22Rv1 (cell line): Measurements from ENCODE around the gene ISG20L2.

Experiments
- H3K27ac ChIP-seq: fragments of 450-650 bp; 2 replicates; pipeline ENCODE4 v1.5.1; 2017
- ZFX ChIP-seq: fragments of 450-650 bp; IDR thresholded peaks from 2 replicates; pipeline ENCODE4 v1.6.1; 2017; ENCODE audit warnings: antibody characterized with exemption, borderline replicate concordance
- TF ChIP-seq, protein P1 (sequence below): fragments of 450-650 bp; IDR thresholded peaks from 2 replicates; pipeline ENCODE4 v1.5.1; 2017; ENCODE audit warnings: mild to moderate bottlenecking

The ISG20L2 gene

DNA sequence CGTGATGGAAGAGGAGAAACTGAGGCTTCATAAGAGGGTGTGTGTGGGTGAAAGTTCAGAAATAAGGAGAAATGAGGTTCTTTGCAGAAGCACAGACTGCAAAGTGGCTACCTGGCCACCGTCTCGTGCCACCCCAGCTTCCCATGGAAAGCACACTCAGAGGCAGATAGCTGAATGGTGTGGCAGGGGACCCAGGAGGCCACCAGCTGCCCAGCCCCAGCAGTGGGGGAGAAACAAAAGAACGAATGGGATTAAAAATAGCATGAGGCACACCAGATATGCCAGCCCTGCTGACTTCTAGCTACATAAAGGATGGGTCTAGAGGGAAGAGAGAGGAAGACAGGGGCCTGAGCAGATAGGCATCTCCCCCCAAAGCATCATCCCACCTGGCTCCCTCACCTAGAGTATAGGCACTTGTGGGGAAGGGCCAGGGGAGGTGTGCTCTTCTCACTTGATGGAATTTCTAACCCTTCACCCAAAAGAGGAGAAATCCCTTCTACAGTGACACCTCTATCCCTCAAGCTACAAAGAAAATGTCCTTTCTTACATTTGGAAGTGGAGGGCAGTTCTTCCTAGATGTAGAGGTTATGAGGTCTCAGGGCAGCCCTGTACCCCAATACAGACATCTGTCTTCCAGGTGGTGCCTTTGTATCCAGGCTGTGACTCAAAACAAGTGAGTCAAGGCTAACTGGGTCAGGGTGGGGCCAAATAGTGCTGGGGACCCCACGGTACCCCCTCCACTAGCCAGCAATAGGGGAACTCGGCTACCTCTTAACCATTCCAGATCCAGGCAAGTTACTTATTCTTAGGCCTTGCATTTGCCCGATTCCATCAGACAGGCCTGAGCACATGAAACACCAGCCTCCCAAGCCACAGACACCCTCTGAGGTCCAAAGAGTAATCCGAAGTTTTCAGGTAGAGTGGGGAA, 19.4 kb upstream of the ISG20L2 start:
- peak overlapping the region; percentile 97 for H3K27ac ChIP-seq
- TF ChIP-seq, protein P1, sequence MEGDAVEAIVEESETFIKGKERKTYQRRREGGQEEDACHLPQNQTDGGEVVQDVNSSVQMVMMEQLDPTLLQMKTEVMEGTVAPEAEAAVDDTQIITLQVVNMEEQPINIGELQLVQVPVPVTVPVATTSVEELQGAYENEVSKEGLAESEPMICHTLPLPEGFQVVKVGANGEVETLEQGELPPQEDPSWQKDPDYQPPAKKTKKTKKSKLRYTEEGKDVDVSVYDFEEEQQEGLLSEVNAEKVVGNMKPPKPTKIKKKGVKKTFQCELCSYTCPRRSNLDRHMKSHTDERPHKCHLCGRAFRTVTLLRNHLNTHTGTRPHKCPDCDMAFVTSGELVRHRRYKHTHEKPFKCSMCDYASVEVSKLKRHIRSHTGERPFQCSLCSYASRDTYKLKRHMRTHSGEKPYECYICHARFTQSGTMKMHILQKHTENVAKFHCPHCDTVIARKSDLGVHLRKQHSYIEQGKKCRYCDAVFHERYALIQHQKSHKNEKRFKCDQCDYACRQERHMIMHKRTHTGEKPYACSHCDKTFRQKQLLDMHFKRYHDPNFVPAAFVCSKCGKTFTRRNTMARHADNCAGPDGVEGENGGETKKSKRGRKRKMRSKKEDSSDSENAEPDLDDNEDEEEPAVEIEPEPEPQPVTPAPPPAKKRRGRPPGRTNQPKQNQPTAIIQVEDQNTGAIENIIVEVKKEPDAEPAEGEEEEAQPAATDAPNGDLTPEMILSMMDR, result no peak
- TF ChIP-seq ZFX, result no peak

DNA sequence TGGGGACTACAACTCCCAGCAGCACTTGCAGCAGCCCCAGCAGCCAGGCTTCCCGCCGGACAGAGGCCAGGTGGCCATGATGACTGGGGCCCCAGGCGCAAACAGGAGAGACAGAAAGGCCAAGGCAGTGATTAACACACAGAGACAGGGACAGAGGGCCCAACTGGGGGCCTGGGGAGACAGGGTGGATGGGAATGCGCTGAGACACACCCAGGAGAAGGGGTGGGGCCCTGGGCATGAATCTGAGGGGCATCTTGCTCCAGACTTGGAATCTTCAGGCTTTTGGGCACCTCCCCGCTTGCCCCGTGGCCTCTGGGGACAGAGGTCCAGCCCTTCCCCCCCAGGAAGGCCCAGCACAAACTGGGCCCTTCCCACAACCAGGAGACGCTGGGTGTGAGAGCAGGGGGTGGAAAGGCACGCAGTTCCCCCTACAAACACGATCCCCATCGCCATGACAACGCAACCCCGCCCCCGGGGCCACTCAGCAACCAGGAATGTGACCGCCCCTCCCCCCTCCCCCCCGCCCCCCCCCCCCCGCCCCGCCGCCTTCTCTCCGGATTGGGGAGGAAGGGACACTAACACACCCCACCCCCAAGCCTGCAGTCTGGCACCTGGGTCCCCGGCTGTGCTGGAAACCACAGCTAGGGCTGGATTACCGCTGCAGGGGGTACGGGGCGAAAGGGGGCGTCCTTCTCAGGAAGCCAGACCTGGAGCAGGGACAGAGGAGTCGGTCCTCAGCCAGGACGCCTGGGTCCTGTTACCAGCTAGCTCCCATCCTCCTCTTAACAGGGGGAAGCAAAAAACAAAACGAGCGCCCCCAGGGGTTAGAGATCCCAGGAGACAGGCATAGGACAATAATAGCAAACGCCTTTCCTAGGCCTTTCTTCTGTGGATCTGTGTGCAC, 18.4 kb upstream of the ISG20L2 start:
- peak overlapping the region; percentile 97 for H3K27ac ChIP-seq
- no peak for TF ChIP-seq ZFX
- TF ChIP-seq, protein P1, result no peak

DNA sequence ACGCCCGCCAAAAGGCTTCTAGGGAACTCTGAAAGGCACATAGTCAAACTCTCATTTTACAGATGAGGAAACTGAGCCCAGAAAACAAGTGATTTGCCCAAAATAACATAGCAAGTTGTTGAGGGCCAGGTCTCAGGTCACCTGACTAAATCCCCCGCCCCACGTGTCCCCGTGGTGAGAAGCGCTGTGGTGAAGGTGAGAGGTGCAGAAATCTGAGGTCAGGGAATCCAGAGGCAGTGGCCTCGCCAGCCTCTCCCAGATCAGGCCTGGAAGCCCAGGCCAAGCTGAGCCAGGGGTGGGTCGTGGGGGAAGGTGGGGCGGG, 17.8 kb upstream of the ISG20L2 start:
- peak overlapping the region; percentile 97 for H3K27ac ChIP-seq

DNA sequence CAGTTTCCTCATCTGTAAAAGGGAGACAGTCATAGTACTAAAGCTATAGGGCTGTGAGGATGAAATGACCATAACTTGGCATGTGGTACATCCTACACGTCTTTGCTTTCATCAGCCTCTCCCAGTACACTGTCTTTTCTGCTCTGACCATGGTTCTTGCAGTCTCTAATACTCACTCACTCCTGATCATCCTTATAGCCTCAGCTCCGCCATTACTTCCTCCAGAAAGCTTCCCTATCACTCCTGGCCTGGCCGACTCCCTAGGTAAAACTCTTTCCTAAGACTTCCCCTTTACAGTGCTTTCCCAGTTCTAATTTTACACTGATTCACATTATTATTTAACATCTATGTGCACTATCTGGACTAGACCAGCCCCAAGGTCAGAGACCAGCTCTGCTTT, 17.3 kb upstream of the ISG20L2 start:
- peak overlapping the region; percentile 97 for H3K27ac ChIP-seq
- TF ChIP-seq ZFX, result no peak
- TF ChIP-seq, protein P1, result no peak

More for the DNA sequence above, 17.8 kb upstream of the ISG20L2 start:
- no peak for TF ChIP-seq ZFX
- TF ChIP-seq, protein P1, result no peak

DNA sequence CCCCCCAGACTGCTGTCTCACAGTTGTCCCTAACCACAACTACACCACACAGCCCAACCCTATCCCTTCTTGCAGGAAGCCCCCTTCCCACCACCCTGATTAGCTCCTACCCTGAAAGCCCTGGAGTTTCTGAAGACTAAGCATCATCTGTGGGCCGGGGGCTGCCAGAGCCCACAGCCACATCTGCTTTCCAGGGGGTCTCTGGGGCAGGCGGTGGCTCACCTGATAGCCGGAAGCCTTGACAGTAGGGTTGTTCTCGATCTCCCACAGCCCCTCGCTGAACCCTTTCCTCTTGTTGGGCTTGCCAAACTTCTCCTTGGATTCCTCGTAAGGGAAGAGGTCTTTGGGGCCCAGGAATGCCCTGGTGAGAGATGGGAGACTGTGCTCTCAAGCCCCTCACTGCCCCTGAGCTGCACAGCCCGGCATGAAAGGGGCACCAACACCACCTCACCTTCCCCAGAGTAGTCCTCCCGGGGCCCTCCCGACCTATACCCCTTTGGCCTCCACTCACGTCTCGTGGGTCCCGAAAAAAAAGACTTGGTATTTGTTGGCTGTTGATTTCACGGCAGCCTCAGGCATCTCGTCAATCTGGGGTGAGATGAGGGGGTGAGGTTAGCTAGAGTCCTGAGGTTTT, 16.3 kb upstream of the ISG20L2 start:
- peak overlapping the region; percentile 97; the same call in 1 of the 2 replicates for H3K27ac ChIP-seq
- TF ChIP-seq, protein P1, result no peak
- no peak for TF ChIP-seq ZFX

DNA sequence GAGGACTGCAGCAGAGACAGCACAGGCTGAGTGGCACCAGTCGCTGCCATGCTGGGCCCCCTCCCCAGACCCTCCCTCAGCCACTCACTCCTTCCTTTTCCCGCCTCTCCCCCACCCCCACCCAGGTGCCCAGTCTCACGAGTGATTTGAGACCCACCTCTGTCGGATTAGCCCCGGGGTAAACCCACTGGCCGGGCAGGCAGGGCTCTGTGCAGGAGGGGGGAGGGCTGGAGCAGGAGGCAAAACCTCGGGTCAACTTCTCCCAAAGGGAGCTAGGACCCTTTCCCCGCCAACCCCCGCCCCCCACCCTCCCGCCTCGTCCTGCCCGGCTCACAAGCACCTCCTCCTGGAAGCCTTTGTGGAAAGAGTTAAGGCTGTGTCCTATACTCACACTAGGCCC, 15.8 kb upstream of the ISG20L2 start:
- no peak for TF ChIP-seq ZFX
- TF ChIP-seq, protein P1, result no peak
- 0 out of 2 replicates have a peak overlapping the region, but pooled peaks have one; percentile 97 for H3K27ac ChIP-seq
